ENCODE measurements around the gene TXNRD2. TPM values are rescaled to one million over a fixed set of nuclear protein-coding genes. Genes with fewer than 3 reads are reported as not detected.
A peak's percentile ranks its signal among the peaks of the same experiment; 100 is the strongest.

TXNRD2 gene
- total and polyA plus RNA-seq, 2 of the 4 experiments (the other 2 are of a cell fraction), result 15.6 to 25.7 TPM

GRCh38 chr22:19874307-19875060, 67.1 kb downstream of the TXNRD2 start:
- Histone ChIP-seq H2BK120ac (ENCODE audit: low read depth, low read length) (peak overlapping the region; percentile 46), H3K27me3 (ENCODE audit: control insufficient read depth, insufficient read depth, low read length) (no peaks in the 10 kb centered on the region), H2AFZ (replicated peaks; ENCODE audit: low read length, poor library complexity) (no peak overlapping the region), H4K5ac (ENCODE audit: low read depth, low read length) (no peak overlapping the region), H3K23ac (ENCODE audit: low read depth, low read length) (no peak overlapping the region; the same call in 1 of the 2 replicates), H2AK5ac (ENCODE audit: low read depth, low read length) (peak overlapping the region; percentile 15; the same call in 1 of the 2 replicates), H3K9me3 (ENCODE audit: control insufficient read depth, insufficient read depth, low read length) (no peaks in the 10 kb centered on the region), H2BK20ac (ENCODE audit: low read depth, low read length) (no peak overlapping the region), H3K79me1 (ENCODE audit: low read depth in 1 of 2, low read length in 2 of 2) (peaks cover 4 to 21% of the 10 kb centered on the region in 2 experiments; a peak in 3 of 4 replicates), H4K8ac (ENCODE audit: low read depth in 2 of 2, low read length in 2 of 2) (no peak overlapping the region; a peak in 1 of 4 replicates), H3K9me1 (ENCODE audit: insufficient read depth, low read length) (peaks cover 15% of the 10 kb centered on the region), H3K9ac (ENCODE audit: low read depth, low read length) (no peak overlapping the region), H3K14ac (replicated peaks; ENCODE audit: low read depth, low read length) (no peak overlapping the region), H4K20me1 (ENCODE audit: insufficient read depth, low read length) (no peaks in the 10 kb centered on the region), H2AK9ac (replicated peaks; ENCODE audit: low read depth, low read length, poor library complexity) (no peak overlapping the region), H3K4me3 (ENCODE audit: insufficient read depth, low read depth, low read length) (no peak overlapping the region), H2BK5ac (ENCODE audit: low read depth, low read length, poor library complexity, severe bottlenecking) (no peak overlapping the region), H3K4ac (ENCODE audit: low read depth, low read length) (peak overlapping the region; percentile 16; the same call in 1 of the 2 replicates), H3K36me3 (ENCODE audit: control insufficient read depth, insufficient read depth, low read length) (peaks cover 1% of the 10 kb centered on the region; the same call in 1 of the 2 replicates), H3K4me1 (ENCODE audit: control insufficient read depth, insufficient read depth, low read length) (peaks cover 20% of the 10 kb centered on the region), H4K91ac (ENCODE audit: insufficient read depth, low read depth, low read length) (no peak overlapping the region), H3K56ac (ENCODE audit: extremely low read depth, insufficient read depth, low read length) (no peak overlapping the region), H3K18ac (ENCODE audit: low read depth, low read length) (no peak overlapping the region), H3K27ac (ENCODE audit: insufficient read depth, low read length) (no peak overlapping the region), H3K4me2 (ENCODE audit: low read depth, low read length) (no peak overlapping the region), H2BK15ac (ENCODE audit: low read depth, low read length) (no peak overlapping the region; the same call in 2 of the 3 replicates)
- ChIA-PET CTCF (no interaction called here), POLR2A (ENCODE audit: unreplicated experiment) (no interaction called here)
- in situ Hi-C loops (cut with MboI; ENCODE audit: low sequenced_read_pairs), result no loop called here
- intact Hi-C loops (cut with micrococcal nuclease), result no loop called here
- BruUV-seq (replicated peaks), result no TSS peak
- 65% methylated on average over 14 of the region's 27 CpGs; no CpG with 5 or more reads in 1 of the 2 experiments for WGBS, 2 experiments (ENCODE audit: extremely low coverage in 2 of 2, insufficient read length in 1 of 2)
- dilution Hi-C loops (cut with HindIII; ENCODE audit: low sequenced_read_pairs, unreplicated experiment), result no loop called here
- ATAC-seq (ENCODE audit: low read depth), result no peak
- no peak for DNase-seq
- no peak for TF ChIP-seq FOS (IDR thresholded peaks at IDR 0.05; ENCODE audit: low read depth, low read length)
- no peak for TF ChIP-seq SMC3 (IDR thresholded peaks at IDR 0.05; ENCODE audit: low read depth, low read length)
- no peak for TF ChIP-seq BHLHE40 (IDR thresholded peaks at IDR 0.05; ENCODE audit: low read depth, low read length)
- no peak for TF ChIP-seq CHD1 (IDR thresholded peaks at IDR 0.05; ENCODE audit: low read depth, low read length)
- no peak for TF ChIP-seq RAD21 (IDR thresholded peaks at IDR 0.05; ENCODE audit: low read length)
- no peak for TF ChIP-seq POLR2A (IDR thresholded peaks at IDR 0.05; ENCODE audit: low read depth, low read length)
- no peak for TF ChIP-seq CEBPB (IDR thresholded peaks at IDR 0.05; ENCODE audit: low read depth, low read length)
- no peak for TF ChIP-seq RCOR1 (IDR thresholded peaks at IDR 0.05; ENCODE audit: insufficient replicate concordance, low read length)
- no peak for TF ChIP-seq RFX5 (IDR thresholded peaks at IDR 0.05; ENCODE audit: low read depth, low read length)
- TF ChIP-seq MAFK (IDR thresholded peaks at IDR 0.05; ENCODE audit: low read depth, low read length), result no peak
- no peak for TF ChIP-seq MAZ (IDR thresholded peaks at IDR 0.05; ENCODE audit: borderline replicate concordance, low read depth, low read length)
- TF ChIP-seq CTCF (conservative IDR thresholded peaks at IDR 0.05; ENCODE audit: low read depth, low read length), result no peak
- no peak for TF ChIP-seq MXI1 (IDR thresholded peaks at IDR 0.05; ENCODE audit: borderline replicate concordance, low read depth, low read length)
- no peak for TF ChIP-seq ELK1 (IDR thresholded peaks at IDR 0.05; ENCODE audit: borderline replicate concordance, low read depth, low read length)
- TF ChIP-seq USF2 (IDR thresholded peaks at IDR 0.05; ENCODE audit: low read depth, low read length), result no peak

All from IMR-90 (cell line).